Brain pericyte (primary cell): ENCODE results near the gene TBC1D2.
"Not testable (repeated sequence)": the region's sequence is repeated elsewhere in the genome, so short reads cannot be mapped to it uniquely, and the experiment has no call there.

Experiments used
- DNase-seq: peaks from one replicate; pipeline ENCODE4 v3.0.0-alpha.2; 2012; ENCODE audit warnings: low read depth, low spot score

TBC1D2 gene

GRCh38 chr9:98271479-98271878, 16.0 kb upstream of the TBC1D2 start:
- DNase-seq = no peak

GRCh38 chr9:98270284-98270683, 14.8 kb upstream of the TBC1D2 start:
- DNase-seq = not testable (repeated sequence)

- not testable (repeated sequence) for DNase-seq
These were observed 14.2 kb upstream of the TBC1D2 start for GRCh38 chr9:98269652-98270051.

- not testable (repeated sequence) for DNase-seq
These were observed 12.1 kb upstream of the TBC1D2 start for GRCh38 chr9:98267556-98267955.

GRCh38 chr9:98264516-98264915, 9.1 kb upstream of the TBC1D2 start:
- no peak for DNase-seq

- DNase-seq = no peak
These were observed 8.3 kb upstream of the TBC1D2 start for GRCh38 chr9:98263482-98264357.

GRCh38 chr9:98263080-98263479, 7.6 kb upstream of the TBC1D2 start:
- DNase-seq = no peak

GRCh38 chr9:98262056-98262455, 6.6 kb upstream of the TBC1D2 start:
- DNase-seq = no peak

GRCh38 chr9:98260635-98261034, 5.2 kb upstream of the TBC1D2 start:
- DNase-seq = no peak

- no peak for DNase-seq
These were observed 4.3 kb upstream of the TBC1D2 start for GRCh38 chr9:98259791-98260190.

GRCh38 chr9:98256756-98257155, 1.3 kb upstream of the TBC1D2 start:
- no peak for DNase-seq

- no peak for DNase-seq
These were observed 330 bp downstream of the TBC1D2 start for GRCh38 chr9:98255061-98255577.

- no peak for DNase-seq
These were observed 1.0 kb downstream of the TBC1D2 start for GRCh38 chr9:98254228-98255060.

GRCh38 chr9:98253565-98253964, 1.9 kb downstream of the TBC1D2 start:
- no peak for DNase-seq

- DNase-seq = no peak
These were observed 3.9 kb downstream of the TBC1D2 start for GRCh38 chr9:98251551-98251950.

- no peak for DNase-seq
These were observed 5.7 kb downstream of the TBC1D2 start for GRCh38 chr9:98249771-98250170.

- no peak for DNase-seq
These were observed 6.5 kb downstream of the TBC1D2 start for GRCh38 chr9:98248737-98249474.

GRCh38 chr9:98247831-98248657, 7.4 kb downstream of the TBC1D2 start:
- no peak for DNase-seq

- DNase-seq = no peak
These were observed 13.0 kb downstream of the TBC1D2 start for GRCh38 chr9:98242426-98242825.

GRCh38 chr9:98241357-98242300, 13.8 kb downstream of the TBC1D2 start:
- DNase-seq = no peak
